GM12892 (cell line): Measurements from ENCODE around the gene CCNK.

Experiments
- POLR2A ChIP-seq: IDR thresholded peaks from 2 replicates; pipeline ENCODE4 v1.6.1; 2011; ENCODE audit warnings: low read depth, low read length, control low read depth
- POLR2AphosphoS5 ChIP-seq: IDR thresholded peaks from 2 replicates; pipeline ENCODE4 v1.6.1; 2011; ENCODE audit warnings: low read depth, low read length, control low read depth
- TAF1 ChIP-seq: IDR thresholded peaks from 2 replicates; pipeline ENCODE4 v1.6.1; 2011; ENCODE audit warnings: low read depth, mild to moderate bottlenecking, control low read depth, low read length, borderline replicate concordance

DNA sequence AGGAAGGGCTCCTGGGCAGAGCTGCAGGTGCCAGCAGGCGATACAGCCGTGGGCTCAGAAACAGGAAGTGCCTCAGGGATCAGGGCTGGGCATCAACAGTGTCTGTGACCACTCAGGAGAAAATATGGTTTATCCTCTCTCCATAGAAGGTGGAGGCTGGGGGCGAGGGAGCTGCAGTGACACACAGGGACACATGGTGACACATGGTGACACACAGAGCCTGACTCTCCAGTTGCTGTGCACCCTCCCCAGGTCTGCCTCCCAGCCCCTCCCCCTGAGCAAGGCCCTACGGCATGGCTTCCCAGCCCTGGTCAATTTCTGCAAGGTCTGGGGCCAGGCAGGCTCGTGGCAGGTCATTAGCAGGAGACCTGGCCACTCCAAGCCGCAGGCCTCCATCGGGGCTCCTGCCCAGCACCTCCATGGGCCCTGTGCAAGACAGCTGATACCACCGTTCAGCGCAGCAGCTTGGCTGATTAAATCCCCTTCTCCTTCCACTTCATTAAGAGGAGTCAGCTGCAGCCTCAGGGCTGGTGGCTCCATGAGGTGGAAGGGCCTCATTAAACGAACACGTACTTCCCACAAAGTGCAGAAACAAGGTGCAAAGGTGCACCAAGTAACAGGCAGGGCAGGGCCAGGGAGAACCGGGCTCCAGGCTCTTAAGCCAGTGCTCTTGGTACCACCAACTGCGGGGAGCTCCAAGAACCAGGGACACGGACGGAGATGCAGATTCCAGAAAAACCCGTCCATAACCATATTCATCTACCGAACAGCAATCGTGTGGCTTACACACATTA lies 60.7 kb downstream of the CCNK start:
- TF ChIP-seq POLR2AphosphoS5 (no peak), POLR2A (no peak), TAF1 (no peak)
